ENCODE data around the gene TFEB.

DNA sequence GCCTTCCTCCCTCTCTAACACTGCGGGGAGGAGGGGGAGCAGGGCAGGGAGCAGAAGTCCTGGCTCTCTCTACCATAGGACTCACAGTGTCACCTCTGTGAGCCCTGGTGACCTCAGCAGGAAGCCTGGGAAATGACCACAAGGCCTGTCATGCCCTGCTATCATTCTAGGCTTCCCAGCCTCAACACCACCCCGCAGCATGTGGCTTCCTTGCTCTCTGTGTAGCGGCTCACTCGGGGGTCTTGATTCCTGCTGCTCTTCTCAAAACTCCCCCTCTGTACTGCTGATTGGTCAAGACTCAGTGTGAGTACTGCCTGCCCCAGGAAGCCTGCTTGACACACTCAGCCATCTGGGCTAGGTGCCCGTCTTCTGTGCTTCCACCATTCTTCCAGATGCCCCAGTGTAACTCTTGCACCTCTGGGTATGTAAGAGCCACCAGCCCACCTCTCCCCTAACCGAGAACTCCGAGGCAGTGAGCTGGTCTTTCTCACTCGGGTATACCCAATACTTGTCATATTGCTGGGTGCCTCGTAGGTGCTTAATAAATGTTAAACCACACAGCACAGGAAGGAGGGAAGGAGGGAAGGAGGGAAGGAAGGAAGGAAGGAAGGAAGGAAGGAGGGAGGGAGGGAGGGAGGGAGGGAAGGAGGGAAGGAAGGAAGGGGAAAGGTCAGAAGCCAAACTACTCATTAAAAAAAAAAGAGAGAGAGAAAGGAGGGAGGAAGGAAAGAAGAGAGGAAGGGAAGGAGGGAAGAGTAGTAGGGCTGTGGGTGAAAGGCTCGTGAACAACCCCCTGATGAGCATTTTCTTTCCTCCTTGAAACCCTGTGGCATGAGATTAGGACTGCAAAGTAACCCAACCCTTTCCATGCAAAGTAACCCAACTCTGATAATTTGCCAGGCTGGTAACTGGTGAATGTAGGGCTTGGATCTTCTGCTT, 92.2 kb downstream of the TFEB start:
- TF ChIP-seq, protein P1, sequence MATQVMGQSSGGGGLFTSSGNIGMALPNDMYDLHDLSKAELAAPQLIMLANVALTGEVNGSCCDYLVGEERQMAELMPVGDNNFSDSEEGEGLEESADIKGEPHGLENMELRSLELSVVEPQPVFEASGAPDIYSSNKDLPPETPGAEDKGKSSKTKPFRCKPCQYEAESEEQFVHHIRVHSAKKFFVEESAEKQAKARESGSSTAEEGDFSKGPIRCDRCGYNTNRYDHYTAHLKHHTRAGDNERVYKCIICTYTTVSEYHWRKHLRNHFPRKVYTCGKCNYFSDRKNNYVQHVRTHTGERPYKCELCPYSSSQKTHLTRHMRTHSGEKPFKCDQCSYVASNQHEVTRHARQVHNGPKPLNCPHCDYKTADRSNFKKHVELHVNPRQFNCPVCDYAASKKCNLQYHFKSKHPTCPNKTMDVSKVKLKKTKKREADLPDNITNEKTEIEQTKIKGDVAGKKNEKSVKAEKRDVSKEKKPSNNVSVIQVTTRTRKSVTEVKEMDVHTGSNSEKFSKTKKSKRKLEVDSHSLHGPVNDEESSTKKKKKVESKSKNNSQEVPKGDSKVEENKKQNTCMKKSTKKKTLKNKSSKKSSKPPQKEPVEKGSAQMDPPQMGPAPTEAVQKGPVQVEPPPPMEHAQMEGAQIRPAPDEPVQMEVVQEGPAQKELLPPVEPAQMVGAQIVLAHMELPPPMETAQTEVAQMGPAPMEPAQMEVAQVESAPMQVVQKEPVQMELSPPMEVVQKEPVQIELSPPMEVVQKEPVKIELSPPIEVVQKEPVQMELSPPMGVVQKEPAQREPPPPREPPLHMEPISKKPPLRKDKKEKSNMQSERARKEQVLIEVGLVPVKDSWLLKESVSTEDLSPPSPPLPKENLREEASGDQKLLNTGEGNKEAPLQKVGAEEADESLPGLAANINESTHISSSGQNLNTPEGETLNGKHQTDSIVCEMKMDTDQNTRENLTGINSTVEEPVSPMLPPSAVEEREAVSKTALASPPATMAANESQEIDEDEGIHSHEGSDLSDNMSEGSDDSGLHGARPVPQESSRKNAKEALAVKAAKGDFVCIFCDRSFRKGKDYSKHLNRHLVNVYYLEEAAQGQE (tag by site-specific recombination; IDR thresholded peaks at IDR 0.05): no peak
- TF ChIP-seq, protein P2, sequence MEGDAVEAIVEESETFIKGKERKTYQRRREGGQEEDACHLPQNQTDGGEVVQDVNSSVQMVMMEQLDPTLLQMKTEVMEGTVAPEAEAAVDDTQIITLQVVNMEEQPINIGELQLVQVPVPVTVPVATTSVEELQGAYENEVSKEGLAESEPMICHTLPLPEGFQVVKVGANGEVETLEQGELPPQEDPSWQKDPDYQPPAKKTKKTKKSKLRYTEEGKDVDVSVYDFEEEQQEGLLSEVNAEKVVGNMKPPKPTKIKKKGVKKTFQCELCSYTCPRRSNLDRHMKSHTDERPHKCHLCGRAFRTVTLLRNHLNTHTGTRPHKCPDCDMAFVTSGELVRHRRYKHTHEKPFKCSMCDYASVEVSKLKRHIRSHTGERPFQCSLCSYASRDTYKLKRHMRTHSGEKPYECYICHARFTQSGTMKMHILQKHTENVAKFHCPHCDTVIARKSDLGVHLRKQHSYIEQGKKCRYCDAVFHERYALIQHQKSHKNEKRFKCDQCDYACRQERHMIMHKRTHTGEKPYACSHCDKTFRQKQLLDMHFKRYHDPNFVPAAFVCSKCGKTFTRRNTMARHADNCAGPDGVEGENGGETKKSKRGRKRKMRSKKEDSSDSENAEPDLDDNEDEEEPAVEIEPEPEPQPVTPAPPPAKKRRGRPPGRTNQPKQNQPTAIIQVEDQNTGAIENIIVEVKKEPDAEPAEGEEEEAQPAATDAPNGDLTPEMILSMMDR (tag by site-specific recombination; IDR thresholded peaks at IDR 0.05): no peak
- TF ChIP-seq ZNF768 (tag by site-specific recombination; IDR thresholded peaks at IDR 0.05) (no peak), ZNF24 (tag by site-specific recombination; IDR thresholded peaks at IDR 0.05) (no peak), ZNF785 (tag by site-specific recombination; IDR thresholded peaks at IDR 0.05) (no peak), ZNF830 (tag by site-specific recombination; IDR thresholded peaks at IDR 0.05; ENCODE audit: low read depth) (no peak), ZNF274 (IDR thresholded peaks at IDR 0.05; ENCODE audit: low read length) (no peak), ZNF274 (tag by site-specific recombination; IDR thresholded peaks at IDR 0.05; ENCODE audit: borderline replicate concordance) (no peak), ZNF184 (tag by site-specific recombination; IDR thresholded peaks at IDR 0.05) (no peak), ZNF292 (tag by site-specific recombination; IDR thresholded peaks at IDR 0.05; ENCODE audit: borderline replicate concordance, low read depth) (no peak)
- TF ChIP-seq, protein P3, sequence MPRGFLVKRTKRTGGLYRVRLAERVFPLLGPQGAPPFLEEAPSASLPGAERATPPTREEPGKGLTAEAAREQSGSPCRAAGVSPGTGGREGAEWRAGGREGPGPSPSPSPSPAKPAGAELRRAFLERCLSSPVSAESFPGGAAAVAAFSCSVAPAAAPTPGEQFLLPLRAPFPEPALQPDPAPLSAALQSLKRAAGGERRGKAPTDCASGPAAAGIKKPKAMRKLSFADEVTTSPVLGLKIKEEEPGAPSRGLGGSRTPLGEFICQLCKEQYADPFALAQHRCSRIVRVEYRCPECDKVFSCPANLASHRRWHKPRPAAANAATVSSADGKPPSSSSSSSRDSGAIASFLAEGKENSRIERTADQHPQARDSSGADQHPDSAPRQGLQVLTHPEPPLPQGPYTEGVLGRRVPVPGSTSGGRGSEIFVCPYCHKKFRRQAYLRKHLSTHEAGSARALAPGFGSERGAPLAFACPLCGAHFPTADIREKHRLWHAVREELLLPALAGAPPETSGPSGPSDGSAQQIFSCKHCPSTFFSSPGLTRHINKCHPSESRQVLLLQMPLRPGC (tag by site-specific recombination; IDR thresholded peaks at IDR 0.05): no peak
- TF ChIP-seq, protein P4, sequence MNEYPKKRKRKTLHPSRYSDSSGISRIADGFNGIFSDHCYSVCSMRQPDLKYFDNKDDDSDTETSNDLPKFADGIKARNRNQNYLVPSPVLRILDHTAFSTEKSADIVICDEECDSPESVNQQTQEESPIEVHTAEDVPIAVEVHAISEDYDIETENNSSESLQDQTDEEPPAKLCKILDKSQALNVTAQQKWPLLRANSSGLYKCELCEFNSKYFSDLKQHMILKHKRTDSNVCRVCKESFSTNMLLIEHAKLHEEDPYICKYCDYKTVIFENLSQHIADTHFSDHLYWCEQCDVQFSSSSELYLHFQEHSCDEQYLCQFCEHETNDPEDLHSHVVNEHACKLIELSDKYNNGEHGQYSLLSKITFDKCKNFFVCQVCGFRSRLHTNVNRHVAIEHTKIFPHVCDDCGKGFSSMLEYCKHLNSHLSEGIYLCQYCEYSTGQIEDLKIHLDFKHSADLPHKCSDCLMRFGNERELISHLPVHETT (tag by site-specific recombination; IDR thresholded peaks at IDR 0.05): no peak
- TF ChIP-seq, protein P5, sequence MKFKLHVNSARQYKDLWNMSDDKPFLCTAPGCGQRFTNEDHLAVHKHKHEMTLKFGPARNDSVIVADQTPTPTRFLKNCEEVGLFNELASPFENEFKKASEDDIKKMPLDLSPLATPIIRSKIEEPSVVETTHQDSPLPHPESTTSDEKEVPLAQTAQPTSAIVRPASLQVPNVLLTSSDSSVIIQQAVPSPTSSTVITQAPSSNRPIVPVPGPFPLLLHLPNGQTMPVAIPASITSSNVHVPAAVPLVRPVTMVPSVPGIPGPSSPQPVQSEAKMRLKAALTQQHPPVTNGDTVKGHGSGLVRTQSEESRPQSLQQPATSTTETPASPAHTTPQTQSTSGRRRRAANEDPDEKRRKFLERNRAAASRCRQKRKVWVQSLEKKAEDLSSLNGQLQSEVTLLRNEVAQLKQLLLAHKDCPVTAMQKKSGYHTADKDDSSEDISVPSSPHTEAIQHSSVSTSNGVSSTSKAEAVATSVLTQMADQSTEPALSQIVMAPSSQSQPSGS (tag by site-specific recombination; IDR thresholded peaks at IDR 0.05; ENCODE audit: low read depth): no peak
